Measurements from ENCODE around the gene KRABD2.
"Not testable (repeated sequence)": the region's sequence is repeated elsewhere in the genome, so short reads cannot be mapped to it uniquely, and the experiment has no call there.

The KRABD2 gene

DNA sequence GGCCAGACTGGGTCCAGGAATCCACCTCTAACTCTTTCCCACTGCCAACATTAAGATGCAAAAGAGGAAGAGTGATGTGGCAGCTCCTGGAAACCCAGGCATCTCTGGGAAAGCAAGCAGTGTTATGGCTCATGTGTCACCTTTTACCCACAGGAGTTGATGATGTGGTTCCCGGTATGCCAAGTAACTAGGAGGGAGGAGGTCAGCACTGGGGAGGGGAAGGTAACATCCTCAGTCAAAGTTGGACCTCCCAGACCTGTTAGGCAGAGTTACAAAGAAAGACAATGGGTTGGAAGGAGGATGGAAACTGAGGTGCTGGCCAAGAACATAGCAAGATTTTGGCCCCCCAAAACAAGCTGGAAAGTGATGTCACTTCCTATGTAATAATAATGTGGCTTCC lies 11.4 kb downstream of the KRABD2 start:
- in situ Hi-C loops (cut with MboI; ENCODE audit: low sequenced_read_pairs): no loop called here

DNA sequence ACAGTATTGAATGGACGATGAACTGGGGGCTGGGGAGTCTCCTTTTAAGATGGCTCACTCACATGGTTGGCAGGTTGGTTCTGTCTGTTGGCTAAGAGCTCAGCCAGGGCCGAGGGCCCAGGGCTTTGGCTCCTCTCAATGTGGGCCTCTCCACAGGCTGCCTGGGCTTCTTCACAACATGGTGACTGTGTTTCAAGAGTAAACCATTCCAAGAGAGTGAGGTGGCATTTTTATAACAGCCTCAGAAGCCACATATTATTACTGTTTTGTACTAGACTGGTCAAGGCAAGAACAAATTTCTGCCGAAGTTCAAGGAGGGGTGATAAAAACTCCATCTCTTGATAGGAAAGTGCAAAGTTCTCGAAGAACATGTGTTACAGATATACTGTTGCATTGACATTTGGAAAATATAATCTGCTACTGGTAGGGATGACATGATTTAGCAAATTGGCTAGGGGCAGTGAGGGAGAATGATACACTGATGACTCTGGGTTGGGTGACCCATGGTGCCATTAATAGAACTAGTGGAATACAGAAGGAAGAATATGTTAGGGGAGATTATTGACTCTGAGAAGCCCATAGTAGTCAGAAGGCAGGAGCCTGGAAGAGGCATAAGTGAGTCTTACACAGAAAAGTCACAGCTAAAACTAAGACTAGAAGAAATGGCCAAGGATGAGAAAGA lies 13.7 kb downstream of the KRABD2 start:
- in situ Hi-C loops (cut with MboI; ENCODE audit: low sequenced_read_pairs): no loop called here

DNA sequence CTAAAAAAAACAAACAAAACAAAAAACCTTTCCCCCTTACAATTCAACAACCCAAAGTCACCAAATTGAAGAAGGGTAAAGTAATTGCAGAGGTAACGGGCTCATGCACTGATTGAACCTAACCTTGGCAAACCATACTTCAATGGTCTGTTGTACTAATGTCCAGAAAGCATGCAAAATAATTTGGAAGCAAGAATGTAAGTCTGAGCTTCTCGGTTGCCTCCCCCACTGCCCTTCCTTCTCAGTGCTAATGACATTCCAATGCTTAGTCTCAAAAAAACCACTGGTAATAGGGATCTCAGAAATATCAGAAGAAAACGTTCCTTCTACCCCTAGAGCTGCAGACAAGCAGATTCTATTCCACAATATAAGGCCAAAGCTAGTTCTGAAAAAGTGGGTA lies 15.8 kb downstream of the KRABD2 start:
- in situ Hi-C loops (cut with MboI; ENCODE audit: low sequenced_read_pairs): no loop called here

DNA sequence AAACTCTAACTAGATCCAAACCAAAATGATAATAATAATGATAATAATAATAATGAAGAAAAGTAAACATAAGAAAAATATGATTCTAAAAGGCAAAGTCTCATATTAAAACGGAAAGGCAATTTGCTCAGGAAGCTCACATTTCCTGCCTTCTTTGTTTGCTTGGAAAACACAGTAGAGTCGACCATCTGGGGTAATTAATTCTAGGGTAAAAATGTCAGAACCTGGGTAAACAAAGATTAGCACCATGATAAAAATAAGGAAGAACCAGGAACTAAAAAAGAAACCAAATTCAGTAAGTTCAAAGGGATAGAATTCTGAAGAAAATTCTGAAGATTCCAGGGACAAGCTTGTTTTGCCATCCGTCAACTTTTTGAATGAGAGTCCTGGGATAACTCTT lies 16.2 kb downstream of the KRABD2 start:
- in situ Hi-C loops (cut with MboI; ENCODE audit: low sequenced_read_pairs): no loop called here

DNA sequence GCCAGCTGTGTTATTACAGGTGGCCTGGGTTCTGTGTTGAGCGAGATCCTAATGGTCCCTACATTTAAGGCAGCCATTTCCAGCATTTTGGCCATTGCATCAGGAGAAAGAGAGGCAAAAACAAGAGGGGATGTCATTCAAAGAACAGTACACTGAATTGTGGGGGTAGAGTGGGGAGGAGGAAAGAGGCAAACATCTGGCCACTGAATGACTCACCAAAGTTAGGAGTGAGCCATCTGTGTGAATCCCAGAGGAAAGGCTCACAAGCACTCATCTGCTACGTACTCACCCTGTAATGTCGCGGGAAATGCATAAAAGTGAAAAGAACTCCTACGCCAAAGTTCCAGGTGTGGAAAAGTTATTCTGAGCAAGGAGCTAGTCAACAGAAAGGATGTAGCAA lies 16.7 kb downstream of the KRABD2 start:
- in situ Hi-C loops (cut with MboI; ENCODE audit: low sequenced_read_pairs): no loop called here

DNA sequence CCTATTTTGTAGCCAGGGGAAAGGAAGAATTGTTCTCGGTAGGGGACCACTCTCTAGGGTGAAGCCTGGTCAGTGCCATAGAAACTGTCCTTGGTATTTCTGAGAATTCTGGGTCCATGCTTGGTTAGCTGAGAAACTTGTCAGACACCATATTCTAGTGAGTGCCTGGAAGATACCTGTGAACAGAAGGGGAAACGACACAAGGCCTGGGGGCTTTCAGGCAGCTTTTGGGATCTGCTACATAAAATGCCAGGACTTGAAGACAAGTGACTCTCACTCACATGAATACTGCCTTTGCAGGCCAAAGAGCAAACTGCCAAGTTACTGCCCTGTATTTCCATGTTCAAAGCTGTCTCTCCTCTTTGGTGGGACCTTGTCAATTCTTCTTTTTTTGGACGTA lies 18.6 kb downstream of the KRABD2 start:
- in situ Hi-C loops (cut with MboI; ENCODE audit: low sequenced_read_pairs): no loop called here

DNA sequence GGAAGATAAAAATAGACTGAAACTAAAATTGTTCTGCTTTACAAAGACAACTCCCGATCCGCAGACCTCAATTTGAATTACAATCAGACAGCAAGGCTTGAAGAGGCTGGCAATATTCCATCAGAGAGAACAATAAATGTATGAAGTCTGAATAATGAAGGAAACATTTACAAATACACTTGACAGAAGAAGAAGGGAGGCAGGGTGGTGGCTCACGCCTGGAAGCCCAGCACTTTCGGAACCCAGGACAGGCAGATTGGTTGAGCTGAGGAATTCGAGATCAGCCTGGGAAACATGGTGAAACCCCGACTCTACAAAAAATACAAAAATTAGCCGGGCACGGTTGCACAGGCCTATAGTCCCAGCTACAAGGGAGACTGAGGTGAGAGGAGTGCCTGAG lies 22.3 kb downstream of the KRABD2 start:
- in situ Hi-C loops (cut with MboI; ENCODE audit: low sequenced_read_pairs): no loop called here

- in situ Hi-C loops (cut with MboI; ENCODE audit: low sequenced_read_pairs): no loop called here
Measured at GRCh38 chr17:8353736-8354135, 22.8 kb downstream of the KRABD2 start.

GRCh38 chr17:8350339-8350738 lies 26.2 kb downstream of the KRABD2 start:
- in situ Hi-C loops (cut with MboI; ENCODE audit: low sequenced_read_pairs): no loop called here

GRCh38 chr17:8347001-8347400 lies 29.5 kb downstream of the KRABD2 start:
- in situ Hi-C loops (cut with MboI; ENCODE audit: low sequenced_read_pairs): not testable (repeated sequence)

- in situ Hi-C loops (cut with MboI; ENCODE audit: low sequenced_read_pairs): no loop called here
Measured at GRCh38 chr17:8345951-8346665, 30.4 kb downstream of the KRABD2 start.

GRCh38 chr17:8345052-8345690 lies 31.3 kb downstream of the KRABD2 start:
- in situ Hi-C loops (cut with MboI; ENCODE audit: low sequenced_read_pairs): no loop called here

DNA sequence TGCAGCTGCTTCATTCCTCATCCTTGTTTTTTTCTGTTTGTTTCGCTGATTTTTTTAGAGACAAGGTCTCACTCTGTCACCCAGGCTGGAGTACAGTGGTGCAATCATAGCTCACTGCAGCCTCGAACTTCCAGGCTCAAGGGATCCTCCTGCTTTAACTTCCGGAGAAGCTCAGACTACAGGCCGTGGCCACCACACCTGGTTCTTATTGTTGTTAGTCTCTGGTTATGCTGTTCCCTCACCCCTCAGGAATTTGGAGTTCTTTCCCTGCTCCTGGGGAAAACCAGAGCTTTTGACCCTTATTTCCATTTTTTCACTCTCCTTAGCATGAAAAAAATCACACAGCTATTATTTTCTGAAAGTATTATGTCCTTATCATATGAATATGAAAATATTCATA lies 35.0 kb downstream of the KRABD2 start:
- in situ Hi-C loops (cut with MboI; ENCODE audit: low sequenced_read_pairs): no loop called here

GRCh38 chr17:8339540-8339939 lies 37.0 kb downstream of the KRABD2 start, which contains the start of gene ODF4:
ODF4 (plus strand) TSS chr17:8339840; CDS start chr17:8340052, 212 bp downstream.
- in situ Hi-C loops (cut with MboI; ENCODE audit: low sequenced_read_pairs): no loop called here

- in situ Hi-C loops (cut with MboI; ENCODE audit: low sequenced_read_pairs): no loop called here
Measured at GRCh38 chr17:8338753-8339140, 37.8 kb downstream of the KRABD2 start.

- in situ Hi-C loops (cut with MboI; ENCODE audit: low sequenced_read_pairs): no loop called here
Measured at GRCh38 chr17:8337802-8338752, 38.4 kb downstream of the KRABD2 start.

DNA sequence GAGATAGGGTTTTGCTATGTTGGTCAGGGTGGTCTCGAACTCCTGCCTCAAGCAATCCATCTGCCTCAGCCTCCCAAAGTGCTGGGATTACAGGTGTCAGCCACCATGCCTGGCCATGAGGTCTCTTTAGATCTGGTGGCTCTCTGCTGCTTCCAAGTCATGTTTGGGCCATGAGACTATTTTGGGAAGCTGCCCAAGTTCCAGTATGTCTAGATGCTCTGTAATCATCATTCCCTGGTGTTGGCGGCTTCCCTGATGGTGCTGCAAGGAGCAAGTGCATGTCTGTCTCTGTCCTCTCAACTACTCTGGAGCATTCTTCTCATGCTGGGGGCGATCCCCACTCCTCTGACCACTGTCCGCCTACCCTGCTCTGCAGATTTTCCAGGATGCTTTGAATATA lies 43.2 kb downstream of the KRABD2 start:
- in situ Hi-C loops (cut with MboI; ENCODE audit: low sequenced_read_pairs): no loop called here

GRCh38 chr17:8332688-8333087 lies 43.8 kb downstream of the KRABD2 start:
- in situ Hi-C loops (cut with MboI; ENCODE audit: low sequenced_read_pairs): no loop called here

GRCh38 chr17:8332128-8332527 lies 44.4 kb downstream of the KRABD2 start:
- in situ Hi-C loops (cut with MboI; ENCODE audit: low sequenced_read_pairs): no loop called here

GRCh38 chr17:8327303-8327649 lies 49.2 kb downstream of the KRABD2 start:
- in situ Hi-C loops (cut with MboI; ENCODE audit: low sequenced_read_pairs): no loop called here
